DMS 273 (cell line): ENCODE results near the gene NUTM2G.
"Not testable (repeated sequence)": the region's sequence is repeated elsewhere in the genome, so short reads cannot be mapped to it uniquely, and the experiment has no call there.

ENCODE experiments used
- DNase-seq: peaks from one replicate; lab custom pipeline; 2025; ENCODE audit not compliant: unreplicated experiment; lab: John Stamatoyannopoulos, UW

NUTM2G gene, protein sequence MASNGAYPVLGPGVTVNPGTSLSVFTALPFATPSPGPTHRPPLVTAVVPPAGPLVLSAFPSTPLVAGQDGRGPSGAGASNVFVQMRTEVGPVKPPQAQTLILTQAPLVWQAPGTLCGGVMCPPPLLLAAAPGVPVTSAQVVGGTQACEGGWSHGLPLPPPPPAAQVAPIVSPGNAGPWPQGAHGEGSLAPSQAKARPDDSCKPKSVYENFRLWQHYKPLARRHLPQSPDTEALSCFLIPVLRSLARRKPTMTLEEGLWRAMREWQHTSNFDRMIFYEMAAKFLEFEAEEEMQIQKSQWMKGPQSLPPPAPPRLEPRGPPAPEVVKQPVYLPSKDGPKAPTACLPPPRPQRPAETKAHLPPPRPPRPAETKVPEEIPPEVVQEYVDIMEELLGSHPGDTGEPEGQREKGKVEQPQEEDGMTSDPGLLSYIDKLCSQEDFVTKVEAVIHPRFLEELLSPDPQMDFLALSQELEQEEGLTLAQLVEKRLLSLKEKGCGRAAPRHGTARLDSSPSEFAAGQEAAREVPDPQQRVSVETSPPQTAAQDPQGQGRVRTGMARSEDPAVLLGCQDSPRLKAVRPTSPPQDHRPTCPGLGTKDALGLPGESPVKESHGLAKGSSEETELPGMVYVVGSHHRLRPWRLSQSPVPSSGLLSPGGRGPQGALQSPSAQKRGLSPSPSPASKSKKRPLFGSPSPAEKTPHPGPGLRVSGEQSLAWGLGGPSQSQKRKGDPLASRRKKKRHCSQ

DNA sequence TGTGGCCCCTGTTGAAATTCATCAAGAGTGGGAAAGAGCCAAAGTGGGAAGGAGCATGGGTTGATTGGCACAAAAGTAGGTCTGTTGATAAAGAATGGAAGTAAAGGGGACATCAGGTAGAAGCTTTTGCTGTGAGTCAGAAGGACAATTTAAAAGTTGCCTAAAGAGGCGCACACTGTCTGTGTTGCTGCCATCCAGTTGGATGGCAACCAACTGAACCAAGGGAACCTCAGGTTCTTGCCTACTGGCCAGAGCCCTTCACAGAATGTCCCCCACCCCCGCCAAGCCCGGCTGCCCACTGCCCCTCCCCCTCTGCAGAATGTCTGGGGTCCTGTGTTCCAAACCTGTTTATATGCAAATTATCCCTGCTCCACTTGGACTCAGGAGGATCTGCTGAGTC, at the start of gene NUTM2G:
TSS of gene NUTM2G (plus strand) at position 301 of the 400 bp plus-strand sequence. CDS start 182 bp downstream, outside the sequence.
- not testable (repeated sequence) for DNase-seq

DNA sequence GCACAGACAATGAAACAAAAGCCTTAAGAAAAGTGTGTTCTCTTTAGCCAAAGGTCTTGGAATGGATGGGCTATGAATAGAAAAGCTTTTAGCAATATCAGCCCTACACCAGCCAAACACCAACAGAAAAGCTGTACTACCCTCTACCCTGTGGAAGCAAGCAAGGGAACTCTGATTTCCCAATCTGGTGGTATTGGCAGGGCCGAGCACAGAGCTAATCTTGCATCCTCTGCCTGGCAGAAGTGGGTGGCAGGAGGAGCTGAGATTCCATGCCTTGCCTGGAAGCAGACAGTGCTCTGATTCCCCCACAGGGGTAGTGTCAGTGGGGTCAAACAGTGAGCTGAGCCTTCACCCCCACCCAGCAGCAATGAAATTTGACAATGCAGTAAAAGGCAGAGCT, 44.7 kb upstream of the NUTM2G start:
- no peak for DNase-seq

DNA sequence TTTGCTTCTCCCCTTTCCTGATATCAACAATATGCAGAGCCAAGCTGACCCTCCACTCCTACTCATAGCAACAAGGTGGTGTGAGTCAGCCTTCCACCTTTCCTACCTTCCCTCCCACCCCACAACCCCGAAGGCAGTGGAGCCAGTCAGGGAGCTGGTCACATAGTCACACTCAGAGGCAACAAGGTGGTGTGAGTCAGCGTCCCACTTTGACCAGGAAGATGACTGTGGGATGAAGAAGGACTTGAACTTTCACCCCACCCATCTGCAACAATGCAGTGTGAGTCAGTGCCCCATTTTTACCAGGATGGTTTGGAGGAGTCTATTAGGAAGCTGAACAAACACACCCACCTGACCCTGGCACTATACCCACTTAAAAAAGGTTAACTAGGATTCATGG, 44.2 kb upstream of the NUTM2G start:
- DNase-seq: no peak

DNA sequence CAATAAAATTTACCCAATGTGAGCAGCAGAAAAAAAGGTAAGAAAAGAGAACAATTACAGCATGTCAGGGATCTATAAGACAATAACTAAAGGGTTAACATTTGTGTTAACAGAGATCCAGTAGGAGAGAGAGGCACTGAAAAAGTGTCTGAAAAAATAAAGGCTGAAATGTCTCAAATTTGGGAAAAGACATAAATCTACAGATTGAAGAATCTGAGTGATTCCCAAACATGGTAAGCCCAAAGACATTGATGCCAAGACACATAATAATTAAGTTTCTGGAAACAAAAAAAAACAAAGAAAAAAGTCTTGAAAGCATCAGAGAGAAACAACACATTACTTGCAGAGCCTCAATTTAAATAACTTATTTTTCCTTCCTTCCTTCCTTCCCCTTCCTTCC, 43.2 kb upstream of the NUTM2G start:
- no peak for DNase-seq

DNA sequence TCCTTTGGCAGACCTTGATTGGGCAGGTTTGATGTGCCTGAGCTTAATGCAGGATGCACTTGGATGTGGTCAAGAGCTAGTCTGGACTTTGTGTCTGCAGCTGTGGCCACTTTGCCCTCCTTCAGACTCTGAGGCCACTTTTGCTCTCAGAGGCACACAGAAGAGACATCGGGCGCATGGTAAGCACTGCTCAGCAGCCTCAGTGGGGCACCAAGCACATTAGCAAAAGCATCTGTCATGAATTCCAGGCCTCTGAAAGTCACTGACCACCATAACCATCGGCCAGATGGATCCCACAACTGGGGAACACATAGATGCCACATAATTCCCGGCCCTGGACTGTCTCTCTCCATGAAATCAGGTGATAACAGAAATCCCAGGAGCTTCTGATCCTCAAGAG, 40.1 kb upstream of the NUTM2G start:
- DNase-seq: no peak

DNA sequence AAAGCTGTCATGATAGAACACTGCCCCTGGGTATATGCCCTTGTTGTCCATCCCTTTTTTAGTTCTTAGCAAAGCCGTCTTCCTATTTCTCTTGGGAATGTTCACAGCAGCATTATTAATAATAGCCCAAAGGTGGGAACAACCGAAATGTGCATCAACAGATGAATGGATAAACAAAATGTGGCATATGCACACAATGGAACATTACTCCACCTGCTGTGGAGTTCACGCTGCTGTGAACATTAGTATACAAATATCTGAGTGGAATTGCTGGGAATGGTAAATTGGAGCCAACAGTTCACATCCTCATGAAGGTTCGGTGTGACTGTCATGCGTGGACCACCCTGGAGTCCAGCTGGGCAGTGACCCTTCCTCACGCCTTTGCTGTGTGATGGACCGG, 36.5 kb upstream of the NUTM2G start:
- DNase-seq: no peak

DNA sequence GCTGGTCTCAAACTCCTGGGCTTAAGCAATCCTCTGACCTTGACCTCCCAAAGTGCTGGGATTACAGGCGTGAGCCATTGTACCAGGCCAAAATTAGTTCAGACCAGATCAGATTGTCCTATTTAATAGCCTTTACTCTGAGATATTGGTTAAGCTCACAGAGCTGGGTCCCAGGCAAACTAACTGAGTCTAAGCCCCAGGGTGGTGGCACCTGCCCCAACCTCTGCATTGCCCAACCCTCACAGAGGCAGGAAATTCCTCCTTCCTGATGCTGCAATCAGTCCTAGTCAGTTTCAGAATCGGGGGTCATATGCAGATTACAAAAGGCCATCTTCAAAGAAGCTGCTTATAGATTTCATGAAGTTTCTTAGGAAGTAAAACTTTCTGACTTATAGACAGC, 28.6 kb upstream of the NUTM2G start:
- DNase-seq: not testable (repeated sequence)

DNA sequence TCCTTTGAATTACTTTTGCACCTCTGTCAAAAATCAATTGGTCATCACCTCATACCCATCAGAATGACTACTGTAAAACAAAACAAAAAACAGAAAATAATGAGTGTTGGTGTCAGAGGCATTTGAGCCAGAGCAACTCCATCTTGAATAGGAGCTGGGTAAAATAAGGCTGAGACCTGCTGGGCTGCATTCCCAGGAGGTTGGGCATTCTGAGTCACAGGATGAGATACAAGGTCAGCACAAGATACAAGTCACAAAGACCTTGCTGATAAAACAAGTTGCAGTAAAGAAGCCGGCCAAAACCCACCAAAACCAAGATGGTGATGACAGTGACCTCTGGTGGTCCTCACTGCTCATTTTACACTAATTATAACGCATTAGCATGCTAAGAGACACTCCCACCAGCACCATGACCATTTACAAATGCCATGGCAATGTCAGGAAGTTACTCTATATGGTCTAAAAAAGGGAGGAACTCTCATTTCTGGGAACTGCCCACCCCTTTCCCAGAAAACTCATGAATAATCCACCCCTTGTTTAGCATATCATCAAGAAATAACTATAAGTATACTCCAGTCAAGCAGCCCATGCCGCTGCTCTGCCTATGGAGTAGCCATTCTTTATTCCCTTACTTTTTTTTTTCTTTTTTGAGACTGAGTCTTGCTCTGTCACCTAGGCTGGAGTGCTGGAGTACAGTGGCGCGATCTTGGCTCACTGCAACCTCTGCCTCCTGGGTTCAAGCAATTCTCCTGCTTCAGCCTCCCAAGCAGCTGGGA, 23.5 kb upstream of the NUTM2G start:
- DNase-seq: not testable (repeated sequence)

DNA sequence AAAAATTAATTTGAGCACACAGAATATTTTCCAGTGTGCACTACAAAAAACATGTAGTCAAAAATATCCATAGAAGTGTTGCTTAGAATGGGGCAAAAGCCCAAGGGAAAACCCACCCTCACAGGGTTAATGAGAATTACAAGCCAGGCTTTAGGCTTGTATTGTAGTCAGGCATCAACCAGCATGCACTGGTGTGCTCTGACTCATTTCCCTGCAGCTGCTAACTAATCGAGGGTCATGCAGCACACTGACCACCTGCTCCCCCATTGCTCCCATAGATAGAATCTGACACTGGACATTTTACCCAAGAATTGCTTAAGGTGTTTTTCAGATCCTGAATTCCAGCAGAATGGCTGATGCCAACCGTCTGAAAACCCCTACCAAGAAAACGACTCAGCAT, 20.2 kb upstream of the NUTM2G start:
- DNase-seq: not testable (repeated sequence)

DNA sequence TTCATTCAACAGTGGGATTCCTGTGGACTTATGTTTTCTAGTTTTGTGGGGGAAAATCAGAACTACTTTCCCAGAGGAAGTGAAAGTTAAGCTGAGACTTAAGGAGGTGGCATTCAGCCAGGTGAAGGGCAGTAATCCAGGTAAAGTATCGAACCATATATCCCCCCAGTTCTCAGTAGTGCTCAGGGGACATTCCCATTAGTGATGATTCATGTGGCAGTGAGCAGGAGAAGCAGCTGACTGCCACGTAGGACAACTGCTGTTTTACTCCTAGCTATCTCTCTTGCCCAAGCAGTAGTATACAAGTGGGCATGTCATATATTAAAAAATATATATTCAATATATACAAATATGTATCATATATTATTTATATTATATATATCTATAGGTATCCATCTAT, 13.1 kb upstream of the NUTM2G start:
- DNase-seq: not testable (repeated sequence)

DNA sequence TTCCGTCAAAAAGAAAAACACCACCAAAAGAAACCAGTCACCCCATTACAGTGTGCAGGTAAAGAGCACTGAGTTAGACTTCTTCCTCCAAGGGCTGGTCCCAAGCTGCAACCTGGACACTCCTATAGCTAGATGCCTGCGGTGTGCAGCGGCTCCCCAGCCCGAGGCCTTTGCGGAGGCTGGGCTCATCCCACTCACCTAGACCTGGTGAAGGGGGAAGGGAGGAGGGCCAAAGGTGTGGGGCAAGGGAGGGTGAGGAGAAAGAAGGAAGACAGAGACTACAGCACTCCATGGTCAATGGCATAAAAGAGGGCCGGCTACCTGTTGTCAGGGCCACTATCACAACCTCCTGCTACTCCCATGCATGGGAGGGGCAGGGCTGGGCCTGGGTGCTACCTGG, 12.1 kb upstream of the NUTM2G start:
- not testable (repeated sequence) for DNase-seq

DNA sequence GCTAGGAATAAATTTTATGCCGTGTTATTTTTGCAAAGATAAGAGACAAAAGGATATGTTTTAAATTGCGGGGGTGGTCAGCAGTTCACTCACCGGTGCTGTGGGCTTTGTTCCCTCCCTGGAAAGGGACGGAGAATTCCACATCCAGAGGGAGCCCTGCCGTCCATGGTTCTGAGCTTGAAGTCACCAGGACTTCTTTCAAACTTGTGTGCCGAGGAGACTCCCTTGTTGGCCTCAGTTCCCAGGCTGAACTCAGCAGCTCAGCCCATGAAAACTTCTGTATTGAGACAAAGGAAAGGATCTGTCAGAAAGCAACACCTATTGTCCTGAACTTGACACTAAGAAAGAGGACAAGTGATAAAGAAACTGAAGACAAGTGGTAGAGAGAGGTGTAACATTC, 10.1 kb upstream of the NUTM2G start:
- DNase-seq: not testable (repeated sequence)

DNA sequence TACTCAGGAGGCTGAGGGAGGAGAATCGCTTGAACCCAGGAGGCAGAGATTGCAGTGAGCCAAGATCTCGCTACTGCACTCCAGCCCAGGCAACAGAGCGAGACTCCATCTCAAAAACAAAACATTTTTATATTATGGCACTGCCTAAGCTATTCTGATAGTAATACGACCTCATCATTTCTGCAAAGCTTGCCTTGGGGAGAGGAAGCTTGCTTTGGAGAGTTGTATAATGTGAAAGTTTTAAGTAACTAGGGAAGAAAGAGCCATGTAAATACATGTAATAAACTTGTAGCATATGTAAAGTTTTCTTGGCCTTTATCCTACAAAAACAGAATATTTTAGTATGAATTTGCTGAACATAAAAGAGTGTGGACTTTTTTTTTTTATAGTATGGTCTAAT, 7.8 kb upstream of the NUTM2G start:
- not testable (repeated sequence) for DNase-seq

DNA sequence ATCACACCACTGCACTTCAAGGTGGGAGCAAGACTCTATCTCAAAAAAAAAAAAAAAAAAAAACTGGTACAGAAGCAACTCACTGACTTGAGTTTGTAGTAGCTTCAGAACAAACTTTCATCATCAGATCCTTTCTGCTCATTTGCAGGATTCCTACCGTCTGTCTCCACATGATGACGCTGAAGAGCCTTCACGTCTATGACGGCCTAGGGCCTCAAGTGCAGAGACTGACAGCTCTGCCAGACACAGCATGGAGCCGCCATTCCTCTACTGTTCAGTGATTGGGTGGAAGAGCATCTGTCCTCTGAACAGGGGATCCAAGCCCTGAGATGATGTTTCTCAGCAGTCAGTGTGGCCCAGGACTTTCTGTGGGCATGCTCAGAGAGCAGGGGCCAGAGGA, 3.1 kb upstream of the NUTM2G start:
- DNase-seq: not testable (repeated sequence)

DNA sequence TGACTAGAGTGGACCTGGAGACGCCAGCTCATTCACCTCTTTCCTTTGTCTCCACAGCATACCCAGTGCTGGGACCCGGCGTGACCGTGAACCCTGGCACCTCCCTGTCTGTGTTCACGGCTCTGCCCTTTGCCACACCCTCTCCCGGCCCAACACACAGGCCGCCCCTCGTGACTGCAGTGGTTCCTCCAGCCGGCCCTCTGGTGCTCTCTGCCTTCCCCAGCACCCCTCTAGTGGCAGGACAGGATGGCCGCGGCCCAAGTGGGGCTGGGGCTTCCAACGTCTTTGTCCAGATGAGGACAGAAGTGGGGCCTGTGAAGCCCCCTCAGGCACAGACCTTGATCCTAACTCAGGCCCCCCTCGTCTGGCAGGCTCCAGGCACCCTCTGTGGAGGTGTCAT, 3.0 kb downstream of the NUTM2G start:
- DNase-seq: not testable (repeated sequence)

DNA sequence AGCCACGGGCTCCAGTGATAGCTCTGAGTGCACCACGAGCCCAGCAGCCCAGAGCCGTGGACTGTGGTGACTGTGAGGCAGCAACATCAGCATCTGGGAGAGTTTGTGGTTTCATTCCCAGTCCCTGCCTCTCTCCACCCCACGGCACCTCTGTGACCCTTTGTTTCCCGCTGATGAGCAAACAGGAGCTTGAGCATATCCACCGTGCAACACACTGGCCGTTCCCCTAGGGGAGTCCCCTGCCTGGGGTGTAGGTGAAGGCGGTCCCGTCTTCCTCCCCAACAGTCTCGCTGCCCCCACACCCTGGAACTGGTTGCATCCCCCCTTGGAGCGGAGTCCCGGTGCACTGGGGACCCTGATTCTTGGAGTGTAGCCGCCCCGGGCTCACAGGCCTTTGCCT, 5.5 kb downstream of the NUTM2G start:
- peak; percentile 2 for DNase-seq

DNA sequence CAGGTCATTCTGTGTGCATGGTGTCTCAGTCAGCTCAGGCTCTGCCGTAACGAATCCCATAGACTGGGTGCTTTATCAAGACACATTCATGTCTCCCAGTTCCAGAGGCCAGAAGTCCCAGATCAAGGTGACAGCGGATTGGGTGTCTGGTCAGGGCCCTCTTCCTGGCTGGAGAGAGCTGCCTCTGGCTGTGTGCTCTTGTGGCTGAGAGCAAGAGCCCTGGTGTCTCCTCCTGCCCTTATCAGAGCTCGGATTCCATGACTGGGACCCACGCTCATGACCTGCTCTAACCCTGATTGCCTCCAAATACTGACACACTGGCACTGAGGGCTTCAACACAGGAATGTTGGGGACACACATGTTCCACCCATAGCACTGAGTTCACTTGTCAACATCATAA, 6.1 kb downstream of the NUTM2G start:
- DNase-seq: not testable (repeated sequence)

DNA sequence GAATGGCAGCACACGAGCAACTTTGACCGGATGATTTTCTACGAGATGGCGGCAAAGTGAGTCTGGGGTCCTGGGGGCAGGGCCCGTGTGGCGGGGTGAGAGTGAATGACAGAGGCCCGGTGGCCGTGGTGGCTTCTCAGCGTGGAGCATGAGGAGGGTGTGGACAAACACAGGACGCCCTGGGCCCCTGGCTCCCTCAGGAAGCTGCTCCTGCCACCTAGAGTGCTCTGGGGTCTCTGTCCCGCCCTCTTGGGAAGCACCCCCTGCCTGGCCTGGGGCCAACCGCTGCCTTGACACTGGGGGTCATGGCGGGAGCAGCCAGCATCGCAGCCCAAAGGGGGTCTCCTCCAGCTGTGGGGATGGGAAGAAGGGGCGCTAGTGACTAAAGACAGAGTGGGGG, 6.8 kb downstream of the NUTM2G start:
- DNase-seq: not testable (repeated sequence)

DNA sequence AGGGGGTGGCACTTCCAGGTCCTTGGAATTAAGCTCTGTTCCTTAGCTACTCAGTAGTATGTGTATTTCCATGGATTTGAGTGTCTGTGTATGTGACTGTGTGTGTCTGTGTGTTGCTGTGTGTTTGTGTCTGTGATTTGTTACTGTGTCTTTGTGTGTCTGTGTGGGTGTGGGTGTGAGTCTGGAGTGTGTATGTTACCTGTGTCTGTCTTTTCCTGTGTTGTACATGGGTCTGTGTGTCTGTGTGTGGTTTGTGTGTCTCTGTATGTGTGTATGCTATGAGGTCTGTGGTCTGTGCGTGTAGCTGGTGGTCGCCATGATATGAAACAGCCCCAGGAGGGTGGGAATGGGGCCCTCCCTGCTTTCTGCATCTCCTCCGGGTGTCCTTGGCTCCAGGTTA, 8.8 kb downstream of the NUTM2G start:
- DNase-seq: not testable (repeated sequence)

DNA sequence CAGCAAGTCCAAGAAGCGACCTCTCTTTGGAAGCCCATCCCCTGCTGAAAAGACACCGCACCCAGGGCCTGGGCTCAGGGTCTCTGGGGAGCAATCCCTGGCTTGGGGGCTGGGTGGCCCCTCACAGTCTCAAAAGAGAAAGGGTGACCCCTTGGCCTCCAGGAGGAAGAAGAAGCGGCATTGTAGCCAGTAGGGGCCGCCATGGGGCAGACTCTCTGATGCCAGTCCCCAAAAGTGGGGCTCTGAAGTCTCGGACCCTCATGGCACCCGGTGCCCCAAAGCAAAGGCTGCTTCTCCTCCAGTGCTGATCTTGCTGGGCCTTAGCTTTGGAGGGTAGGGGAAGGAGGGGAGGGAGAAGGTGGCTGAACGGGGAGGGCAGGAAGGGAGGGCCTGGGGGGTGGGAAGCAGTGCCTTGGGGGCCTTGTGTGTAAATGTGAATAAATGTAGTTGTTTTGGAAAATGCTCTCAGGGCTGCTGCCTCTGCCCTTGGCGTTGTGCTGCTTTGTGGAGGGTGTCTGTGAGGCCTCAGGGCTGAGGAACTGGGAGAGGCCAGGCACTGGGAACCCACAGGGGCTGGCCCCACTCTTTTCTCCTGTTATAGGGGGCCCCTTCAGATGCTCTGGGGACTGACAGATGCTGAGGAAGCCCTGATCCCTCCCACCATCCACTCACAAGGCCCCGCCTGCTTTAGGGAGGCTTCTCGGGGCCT, 10.5 kb downstream of the NUTM2G start:
- DNase-seq: not testable (repeated sequence)

DNA sequence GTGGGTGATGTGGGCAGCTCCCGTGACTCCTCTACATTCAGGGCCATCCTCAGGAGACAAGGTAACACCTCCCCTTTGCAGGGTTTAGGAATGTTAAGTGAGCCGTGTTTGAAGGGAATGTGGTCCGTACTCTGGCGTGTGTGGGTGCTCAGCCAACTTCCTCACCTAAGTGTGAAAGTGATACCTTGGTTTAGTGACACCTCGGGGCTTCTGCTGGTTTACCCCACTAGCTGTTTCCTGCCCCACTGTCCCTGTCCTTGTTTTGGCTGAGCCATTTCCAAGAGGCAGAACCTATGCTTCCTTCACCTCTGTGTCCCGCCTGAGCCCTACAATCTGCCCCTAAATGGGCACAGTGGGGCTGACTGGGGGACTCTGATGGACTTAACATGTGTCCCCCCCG, 12.3 kb downstream of the NUTM2G start:
- not testable (repeated sequence) for DNase-seq
